Trophoblast cell (in vitro differentiated cells and primary cell): ENCODE measurements around the gene RNF187.

Experiments
- DNase-seq, 2 donors: peaks; one replicate each; pipeline ENCODE4 v3.0.0-alpha.2; 2016
- H2AFZ ChIP-seq: 2 replicates; pipeline ENCODE4 v1.6.1; 2013; ENCODE audit warnings: low read length, moderate library complexity, mild to moderate bottlenecking; ENCODE audit not compliant: insufficient read depth, poor library complexity
- H2AK5ac ChIP-seq: 2 replicates; pipeline ENCODE4 v1.6.1; 2013; ENCODE audit warnings: mild to moderate bottlenecking, low read length
- H2BK120ac ChIP-seq: 2 replicates; pipeline ENCODE4 v1.6.1; 2013; ENCODE audit warnings: low read length, mild to moderate bottlenecking, moderate library complexity; ENCODE audit not compliant: insufficient read depth, poor library complexity
- H2BK12ac ChIP-seq: 2 replicates; pipeline ENCODE4 v1.6.1; 2013; ENCODE audit warnings: mild to moderate bottlenecking, low read length, moderate library complexity
- H2BK5ac ChIP-seq: 2 replicates; pipeline ENCODE4 v1.6.1; 2013; ENCODE audit warnings: low read length, low read depth, moderate library complexity, mild to moderate bottlenecking; ENCODE audit not compliant: poor library complexity
- H3K14ac ChIP-seq: 2 replicates; pipeline ENCODE4 v1.6.1; 2013; ENCODE audit warnings: mild to moderate bottlenecking, low read length
- H3K18ac ChIP-seq: 2 replicates; pipeline ENCODE4 v1.6.1; 2013; ENCODE audit warnings: mild to moderate bottlenecking, low read length
- H3K23ac ChIP-seq: 2 replicates; pipeline ENCODE4 v1.6.1; 2013; ENCODE audit warnings: low read length
- H3K27ac ChIP-seq: 2 replicates; pipeline ENCODE4 v1.5.1; 2013; ENCODE audit warnings: low read depth, mild to moderate bottlenecking, inconsistent platforms, low read length, moderate library complexity
- H3K27me3 ChIP-seq: 2 replicates; pipeline ENCODE4 v1.6.1; 2013; ENCODE audit warnings: inconsistent platforms, mild to moderate bottlenecking, low read length, moderate library complexity; ENCODE audit not compliant: insufficient read depth
- H3K36me3 ChIP-seq, 2 experiments: 1 replicate in 1 of 2; 2 replicates in 1 of 2; pipeline ENCODE4 v1.6.1; 2013; ENCODE audit warnings: low read length in 2 of 2, mild to moderate bottlenecking in 2 of 2, moderate library complexity in 1 of 2; ENCODE audit not compliant: insufficient read depth in 2 of 2, control insufficient read depth in 1 of 2
- H3K4ac ChIP-seq: 2 replicates; pipeline ENCODE4 v1.6.1; 2013; ENCODE audit warnings: low read depth, mild to moderate bottlenecking, low read length, moderate library complexity
- H3K4me1 ChIP-seq, 2 experiments: 1 replicate in 1 of 2; 2 replicates in 1 of 2; pipeline ENCODE4 v1.6.1; 2013; ENCODE audit warnings: low read length in 2 of 2, mild to moderate bottlenecking in 2 of 2, moderate library complexity in 1 of 2; ENCODE audit not compliant: insufficient read depth in 2 of 2, control insufficient read depth in 1 of 2
- H3K4me2 ChIP-seq: 2 replicates; pipeline ENCODE4 v1.6.1; 2013; ENCODE audit warnings: inconsistent platforms, mild to moderate bottlenecking, low read length, moderate library complexity
- H3K4me3 ChIP-seq: 2 replicates; pipeline ENCODE4 v1.5.1; 2013; ENCODE audit warnings: mild to moderate bottlenecking, low read depth, low read length, inconsistent platforms
- H3K79me1 ChIP-seq: one replicate; pipeline ENCODE4 v1.6.1; 2013; ENCODE audit warnings: low read length
- H3K79me2 ChIP-seq: 2 replicates; pipeline ENCODE4 v1.6.1; 2013; ENCODE audit warnings: low read length, mild to moderate bottlenecking; ENCODE audit not compliant: control insufficient read depth, insufficient read depth, poor library complexity
- H3K9ac ChIP-seq: 2 replicates; pipeline ENCODE4 v1.6.1; 2013; ENCODE audit warnings: mild to moderate bottlenecking, low read length
- H3K9me3 ChIP-seq: 2 replicates; pipeline ENCODE4 v1.6.1; 2013; ENCODE audit warnings: low read depth, mild to moderate bottlenecking, control low read depth, inconsistent platforms, low read length; ENCODE audit not compliant: insufficient read depth
- H4K12ac ChIP-seq: 2 replicates; pipeline ENCODE4 v1.6.1; 2013; ENCODE audit warnings: low read depth, mild to moderate bottlenecking, low read length, moderate library complexity
- H4K8ac ChIP-seq: 2 replicates; pipeline ENCODE4 v1.6.1; 2013; ENCODE audit warnings: low read depth, mild to moderate bottlenecking, low read length, moderate library complexity
- H4K91ac ChIP-seq: one replicate; pipeline ENCODE4 v1.6.1; 2013; ENCODE audit warnings: low read depth, mild to moderate bottlenecking, low read length, moderate library complexity
- WGBS: extraction: QIAGEN DNeasy Blood & Tissue Kit; methylation state at CpG from one replicate; pipeline ENCODE4 v1.1.7; 2013; ENCODE audit warnings: missing lambda C conversion rate; ENCODE audit not compliant: insufficient read length, insufficient coverage; ENCODE audit errors: extremely low coverage; 5-methylcytosine and 5-hydroxymethylcytosine counted together

Gene RNF187

DNA sequence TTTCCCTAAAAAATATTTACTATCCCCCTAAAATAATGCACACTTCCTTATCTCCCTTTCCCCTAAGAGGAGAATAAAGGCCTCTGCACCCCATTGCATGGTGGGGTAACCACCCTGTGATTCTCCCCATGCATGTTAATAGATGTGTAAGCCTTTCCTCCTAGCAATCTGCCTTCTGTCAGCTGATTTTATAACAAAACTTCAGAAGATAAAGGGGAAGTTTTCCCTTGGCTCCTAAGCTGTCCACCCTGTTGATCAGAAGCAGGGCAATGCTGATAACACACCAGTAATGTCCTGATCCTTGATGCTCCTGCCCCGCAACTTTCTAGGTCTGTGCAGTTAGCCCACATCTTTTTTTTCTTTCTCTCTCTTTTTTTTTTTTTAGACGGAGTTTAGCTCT lies 11.4 kb upstream of the RNF187 start:
- Histone ChIP-seq H3K9ac (no peak overlapping the region), H3K4me1 (no peaks in the 10 kb centered on the region), H3K18ac (no peak overlapping the region), H3K9me3 (no peaks in the 10 kb centered on the region), H2BK12ac (no peak overlapping the region), H3K79me2 (no peaks in the 10 kb centered on the region), H2BK120ac (no peak overlapping the region), H3K4me2 (no peak overlapping the region), H3K23ac (no peak overlapping the region), H2AFZ (no peak overlapping the region), H4K12ac (no peak overlapping the region), H3K4ac (no peak overlapping the region), H3K27ac (no peak overlapping the region), H4K91ac (no peak overlapping the region), H2BK5ac (no peak overlapping the region), H3K36me3 (no peaks in the 10 kb centered on the region), H3K27me3 (no peaks in the 10 kb centered on the region), H3K14ac (no peak overlapping the region), H3K4me3 (no peak overlapping the region), H3K79me1 (no peaks in the 10 kb centered on the region), H4K8ac (no peak overlapping the region), H2AK5ac (no peak overlapping the region)
- DNase-seq = no peak
- WGBS = no CpG with 5 or more reads among the region's 2 CpGs

GRCh38 chr1:228477263-228477662 lies 9.9 kb upstream of the RNF187 start:
- no peaks in the 10 kb centered on the region for H3K9me3 ChIP-seq
- no peak overlapping the region for H2BK12ac ChIP-seq
- H3K4me2 ChIP-seq = no peak overlapping the region
- no peak overlapping the region for H2BK120ac ChIP-seq
- no peak overlapping the region for H4K12ac ChIP-seq
- H3K18ac ChIP-seq = no peak overlapping the region
- H4K8ac ChIP-seq = no peak overlapping the region
- no CpG with 5 or more reads among the region's 4 CpGs for WGBS
- H3K27ac ChIP-seq = no peak overlapping the region
- no peak overlapping the region for H4K91ac ChIP-seq
- H3K4me1 ChIP-seq = no peaks in the 10 kb centered on the region
- H3K9ac ChIP-seq = no peak overlapping the region
- no peak overlapping the region for H3K4me3 ChIP-seq
- no peaks in the 10 kb centered on the region for H3K79me1 ChIP-seq
- no peak overlapping the region for H3K23ac ChIP-seq
- no peak for DNase-seq
- no peak overlapping the region for H2AFZ ChIP-seq
- no peak overlapping the region for H3K4ac ChIP-seq
- H2AK5ac ChIP-seq = no peak overlapping the region
- H3K14ac ChIP-seq = no peak overlapping the region
- no peaks in the 10 kb centered on the region for H3K79me2 ChIP-seq
- H2BK5ac ChIP-seq = no peak overlapping the region
- no peaks in the 10 kb centered on the region for H3K36me3 ChIP-seq
- H3K27me3 ChIP-seq = no peaks in the 10 kb centered on the region

- no peak overlapping the region for H3K18ac ChIP-seq
- H3K23ac ChIP-seq = no peak overlapping the region
- no peak overlapping the region for H3K4me3 ChIP-seq
- no peak overlapping the region for H2BK5ac ChIP-seq
- H3K4ac ChIP-seq = no peak overlapping the region
- H3K9ac ChIP-seq = no peak overlapping the region
- no peak overlapping the region for H2AFZ ChIP-seq
- H3K79me1 ChIP-seq = no peaks in the 10 kb centered on the region
- H3K36me3 ChIP-seq = no peaks in the 10 kb centered on the region
- WGBS = no CpG with 5 or more reads among the region's 4 CpGs
- no peaks in the 10 kb centered on the region for H3K4me1 ChIP-seq
- H3K4me2 ChIP-seq = no peak overlapping the region
- H4K91ac ChIP-seq = no peak overlapping the region
- H2BK120ac ChIP-seq = no peak overlapping the region
- no peak overlapping the region for H2BK12ac ChIP-seq
- no peak overlapping the region for H4K12ac ChIP-seq
- H4K8ac ChIP-seq = no peak overlapping the region
- no peak for DNase-seq
- H3K79me2 ChIP-seq = no peaks in the 10 kb centered on the region
- no peak overlapping the region for H2AK5ac ChIP-seq
- H3K27me3 ChIP-seq = no peaks in the 10 kb centered on the region
- H3K14ac ChIP-seq = no peak overlapping the region
- no peak overlapping the region for H3K27ac ChIP-seq
- H3K9me3 ChIP-seq = no peaks in the 10 kb centered on the region
Observed at GRCh38 chr1:228478326-228478725, 8.9 kb upstream of the RNF187 start.

- Histone ChIP-seq H2BK5ac (no peak overlapping the region), H3K18ac (no peak overlapping the region), H3K9ac (no peak overlapping the region), H4K91ac (no peak overlapping the region), H3K27me3 (no peaks in the 10 kb centered on the region), H2AK5ac (no peak overlapping the region), H4K8ac (no peak overlapping the region), H3K4ac (no peak overlapping the region), H3K79me2 (no peaks in the 10 kb centered on the region), H3K4me1 (no peaks in the 10 kb centered on the region), H2BK12ac (no peak overlapping the region), H3K36me3 (no peaks in the 10 kb centered on the region), H2AFZ (no peak overlapping the region), H3K14ac (no peak overlapping the region), H3K9me3 (no peaks in the 10 kb centered on the region), H3K27ac (no peak overlapping the region), H2BK120ac (no peak overlapping the region), H4K12ac (no peak overlapping the region), H3K4me2 (no peak overlapping the region), H3K79me1 (no peaks in the 10 kb centered on the region), H3K23ac (peak overlapping the region; percentile 22), H3K4me3 (no peak overlapping the region)
- no peak for DNase-seq
- WGBS = no CpG with 5 or more reads among the region's 10 CpGs
Observed at GRCh38 chr1:228478912-228479711, 8.1 kb upstream of the RNF187 start.
